ENCODE data around the gene TMEM207.

Gene TMEM207

GRCh38 chr3:190443257-190443656 lies 6.4 kb downstream of the TMEM207 start:
- no peak for DNase-seq

DNA sequence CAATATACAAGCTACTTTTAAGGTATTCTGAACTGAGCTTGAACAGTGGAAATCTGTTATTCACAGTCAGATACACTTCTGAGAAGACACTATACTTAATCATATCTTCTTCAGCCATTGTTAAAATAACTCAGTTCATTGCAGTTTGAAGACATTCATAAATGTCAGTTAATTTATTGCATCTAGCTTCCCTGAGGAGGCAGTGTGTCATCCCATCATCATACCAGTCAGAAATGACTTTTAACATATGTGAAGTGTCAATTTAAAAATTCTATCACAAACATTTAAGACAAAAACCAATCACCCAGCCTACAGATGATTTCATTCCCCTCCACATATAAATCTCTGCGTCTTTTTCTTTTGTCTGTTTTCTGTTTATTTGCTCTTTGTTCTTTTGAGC lies 7.5 kb downstream of the TMEM207 start:
- no peak for DNase-seq

DNA sequence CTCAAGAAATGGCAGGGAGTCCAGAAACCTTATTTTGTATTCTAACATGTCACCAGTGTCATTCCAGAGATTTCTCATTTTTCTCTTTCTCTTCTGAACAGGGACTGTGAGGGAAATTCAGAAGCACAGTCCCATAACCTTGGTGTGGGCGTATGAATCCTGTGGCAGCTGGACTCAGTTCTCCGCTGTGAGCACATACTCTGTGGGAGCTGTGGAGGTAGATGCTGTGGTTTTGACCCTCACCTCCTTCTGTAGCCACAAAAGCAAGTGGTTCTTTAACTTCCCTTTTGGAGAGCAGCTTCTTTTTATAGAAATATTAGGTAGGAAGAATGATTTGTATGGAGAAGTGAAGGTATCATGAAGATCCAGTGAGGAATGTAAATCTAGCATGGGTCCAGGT lies 13.4 kb downstream of the TMEM207 start:
- DNase-seq = no peak

- DNase-seq = no peak
These were observed 14.1 kb downstream of the TMEM207 start for GRCh38 chr3:190435618-190436017.

DNA sequence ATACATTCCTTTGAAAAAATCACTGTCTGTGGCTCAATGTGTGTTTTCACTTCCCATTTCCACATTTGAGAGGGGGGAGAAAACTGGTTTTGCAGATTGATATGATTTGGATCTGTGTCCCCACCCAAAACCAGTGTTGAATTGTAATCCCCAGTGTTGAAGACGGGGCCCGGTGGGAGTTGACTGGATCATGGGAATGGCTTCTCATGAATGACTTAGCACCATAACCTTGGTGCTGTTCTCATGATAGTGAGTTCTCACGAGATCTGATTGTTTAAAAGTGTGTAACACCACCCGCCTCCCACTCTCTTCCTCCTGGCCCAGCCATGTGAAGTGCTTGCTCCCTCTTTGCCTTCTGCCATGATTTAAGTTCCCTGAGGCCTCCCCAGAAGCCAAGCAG lies 16.1 kb downstream of the TMEM207 start:
- DNase-seq = no peak

DNA sequence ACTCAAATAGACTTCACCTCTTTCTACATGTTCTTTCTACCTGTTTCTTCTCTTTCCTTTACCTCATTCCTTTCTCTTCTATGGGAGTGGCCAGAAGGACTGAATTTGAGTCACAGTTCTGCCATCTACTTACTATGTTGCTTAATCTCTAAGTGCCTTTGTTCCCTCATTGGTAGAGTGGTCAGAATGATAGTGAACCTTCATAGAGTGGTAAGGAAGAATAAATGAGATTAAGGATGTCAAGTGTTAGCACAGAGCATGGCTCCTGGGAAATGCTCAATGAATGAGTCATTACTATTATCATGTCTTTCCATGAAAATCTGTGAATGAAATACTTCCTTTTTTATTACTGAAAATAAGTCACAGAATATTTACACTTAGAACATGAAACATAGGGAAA lies 17.5 kb downstream of the TMEM207 start:
- DNase-seq = no peak

DNA sequence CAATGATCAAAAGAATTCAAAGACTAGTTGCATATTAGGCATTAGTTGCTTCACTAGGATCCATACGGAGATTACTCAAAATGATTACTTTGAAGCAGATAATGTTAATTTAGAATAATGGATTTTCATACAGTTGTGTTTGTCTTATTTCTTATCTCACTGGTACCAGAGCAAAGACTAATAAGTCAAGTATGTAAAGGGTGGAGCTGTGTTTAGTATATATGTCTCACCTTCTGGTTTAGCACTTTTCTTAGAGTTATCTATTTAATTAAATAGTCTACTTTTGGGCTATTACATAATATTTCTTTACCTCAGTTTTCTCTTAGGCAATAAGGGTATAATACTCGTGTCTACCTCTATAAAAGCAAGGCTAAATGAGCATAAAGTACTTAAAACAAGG lies 18.8 kb downstream of the TMEM207 start:
- DNase-seq = no peak

DNA sequence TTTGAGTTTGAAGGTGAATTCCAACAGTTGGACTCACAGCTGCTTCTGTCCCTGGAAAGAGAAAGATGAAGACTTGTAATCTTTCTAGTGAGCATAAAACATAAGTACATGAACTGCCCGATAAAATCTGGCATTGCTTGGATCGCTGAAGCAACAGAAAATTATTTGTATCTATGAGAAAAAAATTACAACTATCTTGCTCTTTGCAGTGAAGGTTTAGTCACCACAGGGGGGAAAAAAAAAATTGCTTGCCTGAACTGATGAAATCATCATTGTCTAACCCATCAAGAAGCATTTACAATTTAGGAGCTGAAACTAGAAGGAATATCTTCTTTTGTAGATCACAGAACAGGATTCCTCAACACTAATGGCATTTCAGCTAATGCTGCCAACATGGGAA lies 20.0 kb downstream of the TMEM207 start:
- DNase-seq = no peak

GRCh38 chr3:190426806-190427507 lies 22.7 kb downstream of the TMEM207 start:
- DNase-seq = no peak

DNA sequence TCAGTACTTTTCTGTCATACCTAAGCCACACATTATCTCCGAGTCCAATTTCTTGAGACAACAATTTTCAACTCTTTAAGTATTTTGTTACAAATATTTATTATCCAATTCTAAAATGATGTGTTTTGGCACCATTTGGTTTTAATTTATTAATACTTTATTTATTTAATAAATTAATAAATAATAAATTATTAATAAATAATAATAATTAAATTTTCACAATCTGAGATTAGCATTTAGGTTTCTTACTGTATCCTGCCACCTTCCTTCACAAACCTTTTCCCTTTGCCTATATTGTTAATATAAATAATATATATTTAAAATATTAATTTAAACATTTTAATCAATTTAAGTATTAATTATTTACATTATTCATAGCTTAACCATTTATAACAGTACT lies 23.9 kb downstream of the TMEM207 start:
- DNase-seq = no peak

- DNase-seq = peak; percentile 11 to 54
These were observed 24.9 kb downstream of the TMEM207 start for GRCh38 chr3:190424478-190425439.

- no peak for DNase-seq
These were observed 25.6 kb downstream of the TMEM207 start for GRCh38 chr3:190424108-190424477.

DNA sequence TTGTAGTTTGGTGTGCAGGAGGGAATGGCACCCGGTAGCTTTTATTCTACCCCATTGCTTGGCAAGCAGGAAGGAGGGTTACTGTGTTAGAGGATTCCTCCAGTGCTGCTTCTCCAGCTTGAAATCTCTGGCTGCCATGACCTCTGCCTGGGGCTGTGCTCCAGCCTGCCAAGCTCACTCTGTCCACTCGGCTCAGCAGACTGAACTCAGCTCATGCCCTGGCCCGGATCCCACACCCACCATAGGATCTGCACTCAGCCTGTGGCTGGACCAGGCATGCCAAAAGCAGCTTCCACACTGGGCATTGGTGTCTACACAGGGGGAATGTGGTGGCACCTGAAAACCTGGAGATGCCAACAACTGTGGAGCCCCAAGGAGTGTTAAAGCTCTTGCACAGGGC lies 35.4 kb downstream of the TMEM207 start:
- DNase-seq = no peak

- no peak for DNase-seq
These were observed 45.0 kb downstream of the TMEM207 start for GRCh38 chr3:190404715-190405114.

DNA sequence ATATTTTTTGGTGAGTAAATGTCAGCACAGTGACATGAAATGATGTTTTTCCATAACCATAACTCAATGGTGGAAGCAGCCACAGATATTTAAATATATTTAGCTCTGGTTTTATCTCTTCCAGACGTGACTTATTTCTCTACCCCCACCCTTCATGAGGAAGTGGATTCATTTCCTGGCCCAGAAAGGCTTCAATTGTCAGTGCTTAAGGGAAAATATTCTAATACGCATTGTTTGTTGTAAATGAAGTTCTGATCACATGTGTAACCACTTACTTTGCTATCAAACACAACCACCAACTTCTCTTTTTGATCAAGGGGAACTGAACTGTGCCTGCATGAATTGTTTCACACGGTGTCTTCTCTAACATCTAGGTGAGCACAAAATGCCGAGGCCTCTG lies 47.7 kb downstream of the TMEM207 start:
- no peak for DNase-seq

DNA sequence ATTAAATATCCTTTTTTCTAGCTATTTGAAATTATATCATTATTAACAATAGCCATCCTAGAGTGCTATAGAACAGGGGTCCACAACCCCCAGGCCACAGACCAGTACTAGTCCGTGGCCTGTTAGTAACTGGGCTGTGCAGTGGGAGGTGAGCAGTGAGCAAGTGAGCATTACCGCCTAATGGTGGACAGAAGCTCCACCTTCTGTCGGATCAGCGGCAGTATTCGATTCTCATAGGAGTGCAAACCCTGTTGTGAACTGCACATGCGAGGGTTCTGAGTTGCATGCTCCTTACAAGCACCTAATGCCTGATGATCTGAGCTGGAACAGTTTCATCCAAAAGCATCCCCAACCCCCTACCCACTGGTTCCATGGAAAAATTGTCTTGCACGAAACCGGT lies 50.0 kb downstream of the TMEM207 start:
- no peak for DNase-seq

DNA sequence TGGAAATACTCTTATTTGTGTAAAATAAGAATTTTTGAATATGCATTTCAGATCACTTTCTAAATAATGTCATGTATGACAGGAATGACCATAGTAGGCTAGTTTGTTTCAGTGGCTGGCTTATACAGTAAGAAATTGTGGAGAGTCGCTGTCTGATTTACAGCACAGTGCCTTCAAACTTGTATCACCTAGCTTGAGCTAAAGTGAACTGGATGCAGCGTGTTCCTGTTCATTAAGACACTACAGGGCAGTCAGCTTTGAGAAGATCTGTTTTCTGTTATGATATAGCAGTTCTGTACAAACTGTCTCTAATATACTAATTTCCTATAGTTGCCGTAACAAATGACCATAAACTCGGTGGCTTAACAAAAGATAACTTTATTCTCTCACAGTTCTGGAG lies 51.8 kb downstream of the TMEM207 start:
- DNase-seq = no peak

DNA sequence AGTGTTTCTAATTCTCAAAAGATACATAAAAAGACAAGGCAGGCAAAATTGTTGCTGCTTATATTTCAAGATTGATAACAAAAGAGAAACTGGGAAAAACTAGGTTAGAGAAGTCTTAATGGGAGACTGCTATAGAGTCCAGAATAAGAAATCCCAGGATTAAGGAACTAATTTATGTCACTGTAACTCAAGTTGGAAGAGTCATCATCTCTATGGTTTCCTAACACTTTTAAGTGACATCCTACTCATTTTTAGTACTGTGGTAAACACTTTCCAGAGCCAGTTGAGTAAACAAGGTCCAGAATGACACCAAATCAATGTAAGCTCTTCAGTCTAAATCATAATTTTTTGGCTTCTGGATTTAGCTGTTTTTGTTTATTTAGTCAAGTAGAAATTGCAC lies 53.7 kb downstream of the TMEM207 start:
- DNase-seq = no peak

DNA sequence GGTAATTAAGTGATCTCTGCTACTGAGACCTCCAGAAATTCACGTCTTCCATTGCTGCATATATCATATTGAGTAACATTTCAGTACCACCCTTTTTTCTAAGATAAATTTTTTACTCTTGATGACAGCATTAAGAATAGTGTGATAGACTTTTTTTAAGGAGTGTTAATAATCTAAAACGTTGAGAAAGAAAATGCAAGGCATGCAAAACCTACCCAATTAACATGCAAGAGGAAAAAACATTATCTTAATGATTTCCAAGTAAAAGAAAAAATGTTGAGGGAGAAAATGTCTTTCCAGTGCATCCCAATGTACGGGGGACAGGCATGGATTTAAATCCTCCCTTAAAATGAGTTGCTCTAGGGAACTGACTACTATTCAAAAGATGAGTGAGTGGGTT lies 61.0 kb downstream of the TMEM207 start:
- no peak for DNase-seq

DNA sequence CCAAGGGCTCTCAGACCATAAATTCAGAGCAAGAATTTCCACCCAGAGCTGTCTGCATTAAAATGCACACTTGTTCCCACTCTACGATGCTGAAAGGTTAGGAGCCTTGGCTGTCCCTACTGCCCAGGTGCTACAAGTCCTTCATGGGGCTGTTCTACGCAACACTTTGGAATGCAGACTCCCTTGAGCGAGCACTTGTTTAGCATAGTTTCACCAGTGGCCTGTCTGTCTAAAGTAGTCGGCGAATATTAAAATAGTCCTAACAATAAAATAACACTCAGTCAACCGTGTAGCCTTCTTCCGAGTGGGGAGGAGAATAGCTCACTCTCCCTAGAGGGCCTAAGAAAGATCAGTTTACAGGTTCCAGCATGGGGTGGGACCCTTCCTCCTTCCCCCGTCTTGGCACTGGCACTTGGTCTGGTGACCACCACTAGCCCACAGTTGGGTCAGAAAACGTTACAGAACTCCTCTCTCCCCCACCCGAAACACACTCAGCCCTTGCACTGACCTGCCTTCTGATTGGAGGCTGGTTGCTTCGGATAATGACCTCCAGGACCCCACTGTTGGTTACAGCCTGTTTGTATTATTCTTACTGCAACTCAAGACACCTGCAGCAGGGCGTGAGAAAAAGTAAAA lies 62.0 kb downstream of the TMEM207 start, which contains the start of gene CLDN16:
Gene CLDN16 (plus strand): TSS at position 586 of the 636 bp plus-strand sequence. CDS start 167 bp downstream, outside the sequence.
- no peak for DNase-seq

- no peak for DNase-seq
These were observed 63.7 kb downstream of the TMEM207 start for GRCh38 chr3:190385731-190386688.

GRCh38 chr3:190384309-190384756 lies 65.4 kb downstream of the TMEM207 start:
- DNase-seq = peak in 1 of 2 donors; percentile 0
